Left ventricle myocardium superior (tissue), 1 donor: ENCODE measurements around the gene SNTN. TPM values are rescaled to one million over a fixed set of nuclear protein-coding genes. Genes with fewer than 3 reads are reported as not detected.

Source experiments
- ATAC-seq: fragments of 200-7000 bp; cut with Tn5 transposase; one replicate; pipeline ENCODE4 v1.9.1; 2020; ENCODE audit warnings: mild to moderate bottlenecking, moderate library complexity
- DNase-seq: peaks from one replicate; pipeline ENCODE4 v3.0.0-alpha.2; 2020
- intact Hi-C: fragments of 100-400 bp; cut with micrococcal nuclease; formaldehyde crosslinking; loops from one replicate; pipeline ENCODE4 v1.11.0; 2022
- total RNA-seq: library from RNA; stranded (reverse); fragmentation: NEBNext Ultra II Directional; extraction: Animal tissue kit (Norgen Biotek cat#: 25700); gene quantifications from one replicate; pipeline ENCODE4 v1.2.1, GENCODE V29; 2021
- donor health status: DM: no; HTN: yes; CAD: no; lungs with severe emphysema.

SNTN gene
- total RNA-seq, 1 donor from 2014 or later, result not detected

DNA sequence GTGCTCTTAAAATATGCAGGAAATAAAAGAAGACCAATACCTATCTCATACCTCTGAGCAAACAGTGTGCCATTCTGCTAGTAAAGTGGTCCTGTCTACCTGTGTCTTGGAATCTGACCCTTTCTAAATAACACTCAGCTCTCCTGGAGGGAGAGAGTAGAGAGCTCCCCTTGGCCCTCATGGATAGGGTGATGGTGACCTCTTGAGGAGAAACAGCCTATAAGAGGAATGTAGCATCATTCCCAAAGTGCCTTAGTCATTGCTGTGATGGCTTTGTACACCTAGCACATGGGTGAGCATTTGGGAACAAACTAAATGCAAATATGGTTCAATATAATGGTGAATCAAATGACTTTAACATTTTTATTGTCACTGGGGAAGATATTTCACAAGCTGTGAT lies 10.0 kb downstream of the SNTN start:
- intact Hi-C loops, result no loop called here
- ATAC-seq (no peak), DNase-seq (no peak)

GRCh38 chr3:63670544-63670943 lies 18.1 kb downstream of the SNTN start:
- DNase-seq, result no peak
- ATAC-seq, result no peak
- intact Hi-C loops, result no loop called here

DNA sequence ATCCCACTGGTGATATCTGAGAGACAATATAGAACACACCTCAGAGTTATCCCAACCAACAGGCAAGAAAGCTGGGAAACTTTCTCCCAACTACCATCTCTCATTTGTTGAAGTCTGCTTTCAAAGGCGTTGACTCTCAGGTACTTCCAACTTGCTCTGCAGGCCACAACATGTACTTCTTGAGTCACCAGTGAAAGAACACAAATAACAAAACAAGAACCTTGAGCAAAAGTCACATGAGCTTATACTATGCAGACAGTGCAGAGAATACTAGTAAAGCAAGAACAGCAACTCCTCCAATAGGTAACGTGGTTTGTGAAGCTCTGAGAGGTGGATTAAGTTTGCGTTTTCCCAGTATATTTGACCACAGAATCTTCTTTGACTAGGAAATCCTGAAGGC lies 20.6 kb downstream of the SNTN start:
- DNase-seq (no peak), ATAC-seq (no peak)
- intact Hi-C loops, result no loop called here

DNA sequence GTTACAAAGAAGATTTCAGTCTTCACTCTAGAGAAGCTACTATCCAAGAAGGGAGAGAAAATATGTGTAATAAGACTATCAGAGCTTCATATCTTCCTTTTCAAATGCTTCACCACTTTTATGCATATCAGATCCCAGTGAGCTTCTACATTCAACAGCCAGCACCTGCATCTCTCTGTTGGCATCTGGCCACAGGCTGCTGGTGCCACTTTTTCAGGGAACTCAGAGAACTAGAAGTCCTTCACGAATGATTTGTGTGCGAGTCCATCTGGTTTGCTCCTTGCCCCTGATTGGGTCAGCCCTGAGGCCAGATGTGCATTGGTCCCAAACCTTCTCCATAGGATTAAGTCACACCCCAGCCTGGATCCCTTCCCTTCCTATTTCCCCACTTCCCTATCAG lies 22.1 kb downstream of the SNTN start:
- intact Hi-C loops, result no loop called here
- DNase-seq (no peak), ATAC-seq (no peak)

DNA sequence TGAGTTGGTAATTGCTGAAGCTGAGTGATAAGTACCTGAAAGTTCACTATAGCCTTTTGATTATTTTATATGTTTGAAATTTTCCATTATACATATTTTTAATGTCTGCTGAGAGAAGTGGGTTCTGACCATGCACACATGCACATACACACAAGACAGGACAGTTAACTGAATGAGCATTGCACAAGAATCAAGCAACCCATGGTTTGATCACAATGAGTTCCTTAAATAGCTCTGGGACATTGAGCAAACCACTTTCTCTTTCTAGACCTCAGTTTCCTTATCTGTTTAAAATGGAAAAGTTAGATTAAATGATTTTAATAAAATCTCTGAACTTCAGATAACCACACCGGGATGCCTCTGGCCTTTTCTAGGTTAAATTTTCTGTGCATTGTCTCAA lies 26.7 kb downstream of the SNTN start:
- intact Hi-C loops, result no loop called here
- ATAC-seq (no peak), DNase-seq (no peak)

- intact Hi-C loops, result no loop called here
- ATAC-seq, result no peak
- no peak for DNase-seq
These were observed 31.6 kb downstream of the SNTN start for GRCh38 chr3:63684081-63684480.

- intact Hi-C loops, result no loop called here
- no peak for ATAC-seq
- DNase-seq, result no peak
These were observed 32.9 kb downstream of the SNTN start for GRCh38 chr3:63685340-63685739.

DNA sequence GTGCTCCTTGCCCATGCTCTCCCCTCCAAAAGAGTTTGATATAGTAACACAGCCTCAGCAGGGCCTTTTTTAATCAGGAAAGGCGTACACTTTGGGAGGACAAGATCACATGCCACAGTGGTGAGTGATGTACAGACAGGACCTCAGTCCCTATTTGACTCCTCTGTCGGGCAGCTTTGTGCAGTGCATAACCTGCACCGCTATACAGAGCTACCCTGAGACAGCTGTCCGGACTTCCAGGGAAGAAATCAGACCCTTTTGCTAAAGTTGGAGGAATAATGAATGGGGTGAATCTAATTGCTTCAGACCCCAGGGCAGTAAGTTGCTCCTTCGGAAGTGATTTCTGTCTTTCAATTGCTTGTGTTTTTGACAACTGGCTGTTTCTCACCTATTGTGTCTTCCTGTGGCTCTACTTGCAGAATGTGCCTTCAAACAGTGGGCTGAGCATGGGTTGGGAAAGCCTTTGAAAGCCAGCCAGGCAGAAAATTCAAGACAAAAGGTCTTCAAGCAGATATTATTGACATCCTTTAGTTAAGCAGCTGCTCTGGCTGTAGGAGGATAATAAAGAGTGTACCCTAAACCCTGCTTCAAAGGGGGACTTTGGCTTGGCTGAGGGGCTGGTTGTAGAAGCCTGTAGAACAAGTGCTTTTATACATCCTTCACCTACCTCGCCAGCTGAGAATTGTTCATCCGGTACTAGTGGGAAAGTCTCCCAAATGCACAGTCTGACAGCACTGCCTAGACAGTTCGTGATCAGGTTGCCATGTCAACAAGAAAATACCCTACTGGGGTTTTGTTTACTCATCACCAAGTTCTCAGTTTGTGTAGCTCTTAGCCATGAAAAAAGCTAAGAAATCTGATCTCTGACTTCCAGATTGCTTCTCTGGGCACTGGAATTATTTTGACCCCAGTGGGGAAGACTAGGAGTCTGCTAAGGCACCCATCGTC lies 35.1 kb downstream of the SNTN start:
- intact Hi-C loops, result no loop called here
- DNase-seq, result no peak
- no peak for ATAC-seq

GRCh38 chr3:63689285-63689684 lies 36.8 kb downstream of the SNTN start:
- DNase-seq, result no peak
- no peak for ATAC-seq
- intact Hi-C loops, result no loop called here

DNA sequence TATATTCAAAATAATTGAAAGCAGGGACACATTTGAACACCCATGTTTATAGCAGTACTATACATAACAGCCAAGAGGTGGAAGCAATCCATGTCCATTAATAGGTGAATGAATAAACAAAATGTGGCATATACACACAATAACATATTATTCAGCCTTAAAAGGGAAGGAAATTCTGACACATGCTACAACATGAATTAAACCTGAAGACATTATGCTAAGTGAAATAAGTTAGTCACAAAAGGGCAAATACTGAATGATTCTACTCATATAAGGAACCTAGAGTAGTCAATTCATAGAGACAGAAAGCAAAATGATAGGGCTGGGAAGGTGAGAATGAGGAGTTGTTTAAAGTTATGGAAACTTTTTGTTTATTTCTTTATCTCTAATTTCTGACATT lies 40.9 kb downstream of the SNTN start:
- DNase-seq (no peak), ATAC-seq (no peak)
- intact Hi-C loops, result no loop called here

- ATAC-seq (no peak), DNase-seq (no peak)
- intact Hi-C loops, result no loop called here
These were observed 52.7 kb downstream of the SNTN start for GRCh38 chr3:63705092-63705645.

DNA sequence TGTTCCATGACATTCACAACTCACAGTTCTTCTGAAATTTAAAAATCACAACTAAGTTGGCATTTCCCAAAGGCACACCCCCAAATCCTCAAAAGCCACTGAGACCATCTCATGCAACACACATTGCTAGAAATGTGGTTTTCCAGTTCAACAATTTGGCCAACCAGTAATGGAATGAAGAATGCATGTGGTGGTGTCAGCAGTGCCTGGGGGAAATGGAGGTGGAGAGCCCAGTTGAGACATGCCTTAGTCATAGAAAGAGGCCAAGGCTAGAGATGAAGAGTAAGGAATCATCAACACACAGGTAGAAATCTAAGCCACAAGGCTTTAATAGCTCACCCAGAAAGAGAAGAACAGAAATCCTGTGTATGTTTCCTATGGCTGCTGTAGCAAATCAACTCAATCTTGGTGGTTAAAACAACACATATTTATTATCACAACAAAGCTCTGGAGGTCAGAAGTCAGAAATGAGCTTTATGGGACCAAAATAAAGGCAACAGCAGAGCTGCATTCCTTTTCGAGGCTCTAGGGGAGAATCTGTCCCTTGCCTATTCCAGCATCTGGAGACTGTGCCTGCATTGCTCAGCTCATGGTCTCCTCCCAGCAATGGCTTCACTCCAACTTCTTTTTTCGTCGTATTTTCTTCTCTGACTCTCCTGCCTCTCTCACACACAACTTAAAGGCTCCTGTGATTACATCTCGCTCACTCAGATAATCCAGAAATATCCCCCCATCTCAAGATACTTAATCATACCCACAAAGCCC lies 54.0 kb downstream of the SNTN start:
- ATAC-seq (peak; percentile 41), DNase-seq (no peak)
- intact Hi-C loops, result no loop called here

DNA sequence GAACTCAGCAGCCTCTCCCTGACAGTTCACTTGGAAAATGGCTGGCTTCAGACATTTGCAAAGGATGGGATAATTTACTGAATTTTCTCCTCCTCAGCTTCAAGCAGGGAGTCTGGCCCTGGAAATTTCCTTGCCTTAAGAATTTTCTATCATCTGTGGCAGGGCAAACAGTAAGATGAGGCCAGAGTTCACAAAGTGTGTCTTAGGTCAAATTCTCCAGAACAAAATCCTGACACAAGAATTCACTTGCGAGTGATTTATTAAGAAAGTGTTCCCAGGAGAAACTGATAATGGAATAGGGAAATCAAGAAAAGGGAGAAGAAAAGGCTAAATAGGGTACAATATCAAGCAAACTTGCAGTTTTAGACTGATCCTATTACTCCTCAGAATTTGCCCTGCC lies 55.3 kb downstream of the SNTN start:
- DNase-seq (no peak), ATAC-seq (no peak)
- intact Hi-C loops, result no loop called here

DNA sequence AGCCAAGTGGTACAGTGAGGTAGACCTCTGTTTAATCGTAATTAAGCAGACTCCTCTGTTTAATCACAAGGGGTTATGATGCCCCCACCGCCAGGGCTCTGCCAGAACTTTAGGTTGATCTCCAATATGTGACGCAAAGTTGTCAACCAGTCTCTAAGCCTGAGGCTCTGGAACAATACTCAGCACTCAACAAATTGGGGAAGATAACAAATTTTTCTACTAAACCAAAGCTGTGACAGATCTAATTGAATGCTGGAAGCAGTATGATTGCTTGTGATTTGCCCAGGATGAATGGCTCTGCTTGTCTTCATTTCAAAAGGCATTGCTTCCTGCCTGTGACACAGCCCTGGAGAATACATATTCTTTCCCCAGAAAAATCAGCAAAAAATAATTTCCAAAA lies 57.1 kb downstream of the SNTN start:
- ATAC-seq (no peak), DNase-seq (no peak)
- intact Hi-C loops, result no loop called here

Other genes starting within 250 kb of the SNTN start
- gene C3orf49, start 166.6 kb downstream of the SNTN start, total RNA-seq, result not detected
- 82.5 TPM for gene THOC7, start 211.1 kb downstream of the SNTN start, total RNA-seq
- 12.6 TPM for gene ATXN7, start 211.2 kb downstream of the SNTN start, total RNA-seq